IMR-90 (cell line): ENCODE results near the gene TSPAN4. TPM values are rescaled to one million over a fixed set of nuclear protein-coding genes. Genes with fewer than 3 reads are reported as not detected.

Source experiments
- ATAC-seq: fragments of 200-7000 bp; cut with Tn5 transposase; 2 replicates; pipeline ENCODE4 v1.9.1; 2020; ENCODE audit warnings: low read depth, mild to moderate bottlenecking, moderate library complexity
- BruUV-seq: library from RNA; stranded (reverse); fragments of 400-500 nt; replicated peaks from 2 replicates; lab custom pipeline; 2021; lab: Mats Ljungman, UMichigan
- CTCF ChIA-PET: fragments of 300-600 bp; formaldehyde crosslinking; extraction: SDS; loops from one replicate; lab custom pipeline; 2021; ENCODE audit warnings: antibody characterized with exemption; lab: Yijun Ruan, JAX
- POLR2A ChIA-PET: fragments of 300-600 bp; sonication (Branson Sonifier 250); formaldehyde crosslinking; loops from one replicate; lab custom pipeline; 2022; ENCODE audit warnings: antibody characterized with exemption; ENCODE audit not compliant: unreplicated experiment; lab: Charles Lee
- DNase-seq: peaks from one replicate; pipeline ENCODE4 v3.0.0; 2013
- H2AFZ ChIP-seq: replicated peaks from 2 replicates; pipeline ENCODE3; 2013; ENCODE audit warnings: low read length, mild to moderate bottlenecking; ENCODE audit not compliant: poor library complexity
- H2AK5ac ChIP-seq: 2 replicates; pipeline ENCODE4 v1.6.1; 2013; ENCODE audit warnings: low read depth, low read length, inconsistent platforms
- H2AK9ac ChIP-seq: replicated peaks from 2 replicates; pipeline ENCODE3; 2013; ENCODE audit warnings: mild to moderate bottlenecking, low read depth, low read length, moderate library complexity; ENCODE audit not compliant: poor library complexity
- H2BK120ac ChIP-seq: 2 replicates; pipeline ENCODE4 v1.6.1; 2013; ENCODE audit warnings: low read depth, low read length, inconsistent platforms
- H2BK15ac ChIP-seq: 3 replicates; pipeline ENCODE4 v1.6.1; 2013; ENCODE audit warnings: low read depth, low read length, inconsistent platforms
- H2BK20ac ChIP-seq: 2 replicates; pipeline ENCODE4 v1.6.1; 2013; ENCODE audit warnings: low read depth, mild to moderate bottlenecking, inconsistent platforms, low read length, moderate library complexity
- H2BK5ac ChIP-seq: 2 replicates; pipeline ENCODE4 v1.6.1; 2013; ENCODE audit warnings: mild to moderate bottlenecking, low read depth, low read length, inconsistent platforms; ENCODE audit not compliant: poor library complexity, severe bottlenecking
- H3K14ac ChIP-seq: replicated peaks from 2 replicates; pipeline ENCODE4 v1.6.1; 2013; ENCODE audit warnings: low read depth, low read length, inconsistent platforms
- H3K18ac ChIP-seq: 2 replicates; pipeline ENCODE4 v1.6.1; 2013; ENCODE audit warnings: low read depth, low read length, control low read depth
- H3K23ac ChIP-seq: 2 replicates; pipeline ENCODE4 v1.6.1; 2013; ENCODE audit warnings: low read depth, low read length, inconsistent platforms
- H3K27ac ChIP-seq: 2 replicates; pipeline ENCODE4 v1.5.1; 2013; ENCODE audit warnings: mild to moderate bottlenecking, control low read depth, low read length; ENCODE audit not compliant: insufficient read depth
- H3K27me3 ChIP-seq: 2 replicates; pipeline ENCODE4 v1.6.1; 2013; ENCODE audit warnings: low read length; ENCODE audit not compliant: control insufficient read depth, insufficient read depth
- H3K36me3 ChIP-seq: 2 replicates; pipeline ENCODE4 v1.6.1; 2013; ENCODE audit warnings: low read length, mixed read lengths; ENCODE audit not compliant: control insufficient read depth, insufficient read depth
- H3K4ac ChIP-seq: 2 replicates; pipeline ENCODE4 v1.6.1; 2013; ENCODE audit warnings: low read depth, low read length, inconsistent platforms
- H3K4me1 ChIP-seq: 2 replicates; pipeline ENCODE4 v1.6.1; 2013; ENCODE audit warnings: low read length, mixed read lengths; ENCODE audit not compliant: control insufficient read depth, insufficient read depth
- H3K4me2 ChIP-seq: 2 replicates; pipeline ENCODE4 v1.6.1; 2013; ENCODE audit warnings: low read depth, mild to moderate bottlenecking, control low read depth, low read length, moderate library complexity
- H3K4me3 ChIP-seq: 2 replicates; pipeline ENCODE4 v1.5.1; 2013; ENCODE audit warnings: low read depth, mild to moderate bottlenecking, control low read depth, low read length, moderate library complexity; ENCODE audit not compliant: insufficient read depth
- H3K56ac ChIP-seq: 2 replicates; pipeline ENCODE4 v1.6.1; 2013; ENCODE audit warnings: low read length, inconsistent platforms; ENCODE audit not compliant: insufficient read depth; ENCODE audit errors: extremely low read depth
- H3K79me1 ChIP-seq, 2 experiments: 2 replicates each; pipeline ENCODE4 v1.6.1; 2013; ENCODE audit warnings: low read length in 2 of 2, inconsistent platforms in 1 of 2, low read depth in 1 of 2
- H3K9ac ChIP-seq: 2 replicates; pipeline ENCODE4 v1.6.1; 2013; ENCODE audit warnings: low read depth, low read length, control low read depth
- H3K9me1 ChIP-seq: 2 replicates; pipeline ENCODE4 v1.6.1; 2013; ENCODE audit warnings: low read length, inconsistent platforms; ENCODE audit not compliant: insufficient read depth
- H3K9me3 ChIP-seq: 2 replicates; pipeline ENCODE4 v1.6.1; 2013; ENCODE audit warnings: low read length; ENCODE audit not compliant: control insufficient read depth, insufficient read depth
- H4K20me1 ChIP-seq: 2 replicates; pipeline ENCODE4 v1.6.1; 2013; ENCODE audit warnings: low read length, inconsistent platforms; ENCODE audit not compliant: insufficient read depth
- H4K5ac ChIP-seq: 2 replicates; pipeline ENCODE4 v1.6.1; 2013; ENCODE audit warnings: mild to moderate bottlenecking, low read depth, low read length, control low read depth
- H4K8ac ChIP-seq, 2 experiments: 2 replicates each; pipeline ENCODE4 v1.6.1; 2013; ENCODE audit warnings: low read depth in 2 of 2, low read length in 2 of 2, control low read depth in 1 of 2, inconsistent platforms in 1 of 2
- H4K91ac ChIP-seq: 2 replicates; pipeline ENCODE4 v1.6.1; 2013; ENCODE audit warnings: low read depth, low read length, inconsistent platforms; ENCODE audit not compliant: insufficient read depth
- BHLHE40 ChIP-seq: fragments of 150-350 bp; IDR thresholded peaks from 2 replicates; pipeline ENCODE4 v1.6.1; 2016; ENCODE audit warnings: mild to moderate bottlenecking, low read depth, low read length
- CHD1 ChIP-seq: IDR thresholded peaks from 2 replicates; pipeline ENCODE4 v1.6.1; 2012; ENCODE audit warnings: low read depth, low read length, improper control_type of control experiment
- MXI1 ChIP-seq: IDR thresholded peaks from 2 replicates; pipeline ENCODE4 v1.6.1; 2012; ENCODE audit warnings: low read depth, mild to moderate bottlenecking, low read length, moderate library complexity, borderline replicate concordance
- WGBS, 2 experiments: methylation state at CpG; one replicate each; pipeline versions ENCODE4 v1.1.5 to v1.1.7; 2013; ENCODE audit warnings: missing lambda C conversion rate in 2 of 2; ENCODE audit not compliant: insufficient read length in 1 of 2; ENCODE audit errors: extremely low coverage in 2 of 2; 5-methylcytosine and 5-hydroxymethylcytosine counted together
- dilution Hi-C: fragments of 300-500 bp; cut with HindIII; formaldehyde crosslinking; loops from one replicate; pipeline ENCODE4 v1.14.3; 2018; ENCODE audit warnings: low sequenced_read_pairs; ENCODE audit not compliant: unreplicated experiment
- in situ Hi-C: fragments of 300-500 bp; cut with MboI; formaldehyde crosslinking; loops from 3 replicates; pipeline ENCODE4 v1.14.3; 2019; ENCODE audit warnings: low sequenced_read_pairs, inconsistent platforms, mixed read lengths
- intact Hi-C: fragments of 100-400 bp; cut with micrococcal nuclease; formaldehyde crosslinking; loops from 2 replicates; pipeline ENCODE4 v1.10.0; 2022
- polyA plus RNA-seq, 3 experiments: library from polyadenylated mRNA; depleted of rRNA; stranded (reverse); fragments of >200 nt; gene quantifications; 2 replicates each; pipeline ENCODE4 v1.2.3, GENCODE V29; 2012; ENCODE audit warnings: low replicate concordance in 1 of 3
- total RNA-seq: library from RNA; depleted of rRNA; stranded (reverse); fragments of >200 nt; gene quantifications from 2 replicates; pipeline ENCODE4 v1.2.3, GENCODE V29; 2012

The TSPAN4 gene
- total and polyA plus RNA-seq, 2 of the 4 experiments (the other 2 are of a cell fraction): 161 to 293 TPM

GRCh38 chr11:865462-866430, 23.1 kb downstream of the TSPAN4 start (continued):
- TF ChIP-seq MXI1: no peak

- no peak overlapping the region for H3K9ac ChIP-seq
- no peak for DNase-seq
- no peak overlapping the region for H3K14ac ChIP-seq
- no peak overlapping the region for H3K23ac ChIP-seq
- no peak overlapping the region for H2AFZ ChIP-seq
- peaks cover 40% of the 10 kb centered on the region for H4K20me1 ChIP-seq
- H3K18ac ChIP-seq: no peak overlapping the region
- peaks cover 2% of the 10 kb centered on the region; the same call in 1 of the 2 replicates for H3K4me1 ChIP-seq
- no peak overlapping the region for H2AK9ac ChIP-seq
- no peak overlapping the region for H3K4me2 ChIP-seq
- no peak overlapping the region for H2BK15ac ChIP-seq
- no peak for ATAC-seq
- H2BK5ac ChIP-seq: no peak overlapping the region
- H3K9me1 ChIP-seq: peaks cover 5% of the 10 kb centered on the region
- no peak overlapping the region for H3K4ac ChIP-seq
- intact Hi-C loops (no loop called here), in situ Hi-C loops (no loop called here), dilution Hi-C loops (no loop called here)
- no peaks in the 10 kb centered on the region for H3K27me3 ChIP-seq
- no peak overlapping the region for H4K5ac ChIP-seq
- CTCF ChIA-PET: no interaction called here
- H2BK20ac ChIP-seq: no peak overlapping the region
- TF ChIP-seq BHLHE40 (no peak), CHD1 (no peak)
- H3K79me1 ChIP-seq: peaks cover 10 to 32% of the 10 kb centered on the region in 2 experiments; a peak in 3 of 4 replicates
- POLR2A ChIA-PET: no interaction called here
- H2BK120ac ChIP-seq: no peak overlapping the region
- no peak overlapping the region for H3K56ac ChIP-seq
- peaks cover 31% of the 10 kb centered on the region; the same call in 1 of the 2 replicates for H3K36me3 ChIP-seq
- H4K91ac ChIP-seq: no peak overlapping the region
- 96% methylated on average over 10 of the region's 14 CpGs; no CpG with 5 or more reads in 1 of the 2 experiments for WGBS, 2 experiments
- H3K9me3 ChIP-seq: no peaks in the 10 kb centered on the region
- no peak overlapping the region for H3K27ac ChIP-seq
- no TSS peak for BruUV-seq
- H2AK5ac ChIP-seq: no peak overlapping the region
- H4K8ac ChIP-seq: no peak overlapping the region
- H3K4me3 ChIP-seq: no peak overlapping the region
Measured at GRCh38 chr11:866481-866880, 23.8 kb downstream of the TSPAN4 start.
